ENCODE results near the gene VTA1.
"Not testable (repeated sequence)": the region's sequence is repeated elsewhere in the genome, so short reads cannot be mapped to it uniquely, and the experiment has no call there.

VTA1 gene

GRCh38 chr6:142229518-142230270 lies 82.6 kb downstream of the VTA1 start:
- ATAC-seq: not testable (repeated sequence)

- ATAC-seq: not testable (repeated sequence)
These were observed 85.4 kb downstream of the VTA1 start for GRCh38 chr6:142232206-142233044.

GRCh38 chr6:142233945-142234682 lies 87.1 kb downstream of the VTA1 start:
- no peak for ATAC-seq

GRCh38 chr6:142235272-142235671 lies 88.2 kb downstream of the VTA1 start:
- no peak for ATAC-seq

- no peak for ATAC-seq
These were observed 88.7 kb downstream of the VTA1 start for GRCh38 chr6:142235791-142236190.

GRCh38 chr6:142236691-142237090 lies 89.6 kb downstream of the VTA1 start:
- no peak for ATAC-seq

- ATAC-seq: no peak
These were observed 91.8 kb downstream of the VTA1 start for GRCh38 chr6:142238881-142239280.

- ATAC-seq: no peak
These were observed 93.1 kb downstream of the VTA1 start for GRCh38 chr6:142240179-142240578.

GRCh38 chr6:142241061-142241460 lies 94.0 kb downstream of the VTA1 start:
- ATAC-seq: no peak

GRCh38 chr6:142242269-142242668 lies 95.2 kb downstream of the VTA1 start:
- ATAC-seq: no peak

- no peak for ATAC-seq
These were observed 99.9 kb downstream of the VTA1 start for GRCh38 chr6:142246960-142247359.

GRCh38 chr6:142249266-142249665 lies 102.2 kb downstream of the VTA1 start:
- ATAC-seq: no peak

GRCh38 chr6:142251930-142252445 lies 104.9 kb downstream of the VTA1 start:
- no peak for ATAC-seq

- no peak for ATAC-seq
These were observed 107.5 kb downstream of the VTA1 start for GRCh38 chr6:142254513-142254912.

- ATAC-seq: no peak
These were observed 108.7 kb downstream of the VTA1 start for GRCh38 chr6:142255785-142256184.

GRCh38 chr6:142258305-142258704 lies 111.2 kb downstream of the VTA1 start:
- ATAC-seq: no peak

GRCh38 chr6:142258757-142259156 lies 111.7 kb downstream of the VTA1 start:
- no peak for ATAC-seq

- no peak for ATAC-seq
These were observed 113.7 kb downstream of the VTA1 start for GRCh38 chr6:142260748-142261147.

GRCh38 chr6:142262231-142262630 lies 115.2 kb downstream of the VTA1 start:
- ATAC-seq: no peak

- ATAC-seq: no peak
These were observed 118.4 kb downstream of the VTA1 start for GRCh38 chr6:142265476-142265875.

GRCh38 chr6:142266060-142266459 lies 119.0 kb downstream of the VTA1 start:
- no peak for ATAC-seq

- ATAC-seq: no peak
These were observed 124.4 kb downstream of the VTA1 start for GRCh38 chr6:142271476-142271875.

All from activated CD4-positive, CD25-positive, alpha-beta regulatory T cell treated with anti-CD3 and anti-CD28 coated beads, Interleukin-2, amount 50 U/mL, for 24 hours (primary cell).